CD4-positive, alpha-beta T cell treated with Interleukin-10 for 1 hour (primary cell): ENCODE measurements around the gene MED4.

ENCODE experiments used
- DNase-seq: peaks from one replicate; pipeline ENCODE4 v3.0.0-alpha.2; 2020

Gene MED4

DNA sequence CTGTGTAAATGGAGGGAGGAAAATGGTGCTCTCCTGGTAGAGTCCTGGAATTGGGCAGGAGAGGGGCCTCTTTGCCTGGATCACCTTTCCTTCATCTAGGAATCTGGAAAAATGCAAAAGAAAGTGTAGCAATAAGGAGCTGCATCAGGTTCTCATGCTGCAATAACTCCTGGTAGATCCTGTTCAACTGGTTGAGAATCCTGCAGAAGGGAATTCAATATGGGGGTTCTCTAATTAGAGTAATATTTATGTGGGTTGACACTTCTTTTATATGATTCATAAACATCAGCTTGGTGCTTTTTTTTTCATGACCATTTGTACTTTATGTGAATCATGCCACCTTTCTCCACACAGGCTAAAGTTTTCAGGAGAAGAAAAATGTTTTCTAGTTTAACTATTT lies 66.8 kb downstream of the MED4 start:
- no peak for DNase-seq
